HUES48 (cell line): ENCODE measurements around the gene AMIGO2.
"Not testable (repeated sequence)": the region's sequence is repeated elsewhere in the genome, so short reads cannot be mapped to it uniquely, and the experiment has no call there.

ENCODE experiments used
- H3K27ac ChIP-seq: one replicate; pipeline ENCODE4 v1.7.0; 2013; ENCODE audit warnings: low read depth, low read length, inconsistent platforms
- H3K27me3 ChIP-seq: 2 replicates; pipeline ENCODE4 v1.6.1; 2013; ENCODE audit warnings: mild to moderate bottlenecking, low read length; ENCODE audit not compliant: control insufficient read depth, insufficient read depth
- H3K36me3 ChIP-seq: 2 replicates; pipeline ENCODE4 v1.6.1; 2013; ENCODE audit warnings: low read length; ENCODE audit not compliant: control insufficient read depth, insufficient read depth
- H3K4me1 ChIP-seq: 2 replicates; pipeline ENCODE4 v1.6.1; 2013; ENCODE audit warnings: mild to moderate bottlenecking, low read length; ENCODE audit not compliant: control insufficient read depth, insufficient read depth
- H3K4me3 ChIP-seq: 2 replicates; pipeline ENCODE4 v1.5.1; 2013; ENCODE audit warnings: mild to moderate bottlenecking, low read depth, low read length
- H3K9ac ChIP-seq: 2 replicates; pipeline ENCODE4 v1.6.1; 2013; ENCODE audit warnings: mild to moderate bottlenecking, low read depth, low read length, moderate library complexity
- H3K9me3 ChIP-seq: 2 replicates; pipeline ENCODE4 v1.6.1; 2013; ENCODE audit warnings: low read length; ENCODE audit not compliant: control insufficient read depth, insufficient read depth

The AMIGO2 gene

DNA sequence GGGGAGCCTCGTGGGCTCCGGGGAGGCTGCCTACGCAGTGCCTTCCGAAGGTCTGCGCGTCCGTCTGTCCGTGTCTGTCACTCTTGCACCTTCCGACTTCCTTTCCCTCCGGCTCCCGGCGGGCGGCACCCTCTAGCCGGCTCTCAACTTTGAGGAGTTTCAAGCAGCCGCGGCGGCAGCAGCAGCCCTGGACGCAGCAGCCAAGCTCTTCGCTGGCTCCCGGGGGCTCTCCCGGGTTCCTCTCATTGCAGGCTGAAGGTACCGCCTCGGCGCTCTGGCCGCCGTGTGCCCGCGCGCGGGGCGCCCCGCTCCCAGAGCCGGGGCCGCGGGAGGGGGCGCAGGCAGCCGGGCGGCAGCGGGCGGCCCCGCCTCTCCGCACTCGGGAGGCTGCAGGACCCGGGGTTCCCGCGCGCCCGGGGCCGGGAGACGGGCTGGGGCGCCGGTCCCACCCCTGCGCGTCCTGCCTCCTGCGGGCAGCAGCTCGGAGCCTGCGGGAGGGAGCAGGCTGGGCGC, at the start of gene AMIGO2, which contains the start of gene PCED1B:
AMIGO2 (minus strand) TSS at position 492 of the 513 bp plus-strand sequence. CDS start 957 bp downstream, outside the sequence.
PCED1B (plus strand) TSS at position 154 of the 513 bp plus-strand sequence. CDS start 155,443 bp downstream, outside the sequence.
- Histone ChIP-seq H3K4me1 (peaks cover 17% of the 10 kb centered on the region), H3K4me3 (peak within 1 kb of the TSS; percentile 87), H3K9ac (peak within 1 kb of the TSS; percentile 22), H3K27me3 (peaks cover 30% of the 10 kb centered on the region), H3K9me3 (no peaks in the 10 kb centered on the region), H3K36me3 (no peaks in the 10 kb centered on the region), H3K27ac (peak within 1 kb of the TSS; percentile 44)

GRCh38 chr12:47126246-47126645, 46.5 kb upstream of the AMIGO2 start:
- no peak overlapping the region for H3K27ac ChIP-seq

DNA sequence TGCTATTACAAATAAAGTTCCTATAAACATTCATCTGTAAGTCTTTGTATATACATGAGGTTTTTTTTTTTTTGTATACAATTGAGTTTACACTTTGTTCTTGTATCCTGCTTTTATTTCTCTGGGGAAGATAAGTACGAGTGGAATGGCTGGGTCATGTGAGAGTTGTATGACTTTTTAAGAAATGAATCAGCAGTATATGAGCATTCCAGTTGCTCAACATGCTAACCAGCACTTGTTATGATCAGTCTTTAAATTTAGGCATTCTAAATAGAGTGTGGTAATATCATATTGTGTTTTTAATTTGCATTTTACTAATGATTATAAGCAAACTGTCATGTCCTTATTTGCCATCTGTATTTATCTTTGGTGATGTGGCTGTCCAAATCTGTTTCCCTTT, 44.7 kb upstream of the AMIGO2 start:
- Histone ChIP-seq H3K4me3 (no peak overlapping the region), H3K9me3 (no peaks in the 10 kb centered on the region), H3K27me3 (no peaks in the 10 kb centered on the region), H3K4me1 (no peaks in the 10 kb centered on the region), H3K36me3 (no peaks in the 10 kb centered on the region), H3K27ac (no peak overlapping the region), H3K9ac (no peak overlapping the region)

More at GRCh38 chr12:47126246-47126645, 46.5 kb upstream of the AMIGO2 start:
- H3K36me3 ChIP-seq = no peaks in the 10 kb centered on the region
- H3K9me3 ChIP-seq = no peaks in the 10 kb centered on the region
- H3K4me1 ChIP-seq = no peaks in the 10 kb centered on the region
- no peak overlapping the region for H3K4me3 ChIP-seq
- H3K9ac ChIP-seq = no peak overlapping the region
- no peaks in the 10 kb centered on the region for H3K27me3 ChIP-seq

DNA sequence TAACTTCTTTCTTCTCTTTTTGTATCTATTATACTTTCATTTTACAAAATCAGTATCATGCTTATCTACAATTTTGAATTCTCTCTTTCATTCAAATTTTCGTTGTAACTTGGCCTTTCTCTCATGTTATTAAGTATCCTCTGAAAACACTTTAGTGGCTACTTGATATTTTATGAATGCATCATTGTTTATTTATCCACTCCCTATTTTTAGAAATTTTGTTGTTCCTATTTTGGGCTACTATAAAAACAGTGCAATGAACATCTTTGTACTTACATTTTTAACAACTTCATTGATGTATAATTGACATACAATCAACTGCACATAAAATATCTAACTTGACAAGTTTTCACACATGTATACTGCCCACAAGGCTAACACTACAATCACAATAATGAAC, 44.0 kb upstream of the AMIGO2 start:
- H3K27me3 ChIP-seq = no peaks in the 10 kb centered on the region
- no peak overlapping the region for H3K4me3 ChIP-seq
- H3K4me1 ChIP-seq = no peaks in the 10 kb centered on the region
- no peaks in the 10 kb centered on the region for H3K9me3 ChIP-seq
- no peak overlapping the region for H3K9ac ChIP-seq
- no peak overlapping the region for H3K27ac ChIP-seq
- no peaks in the 10 kb centered on the region for H3K36me3 ChIP-seq

DNA sequence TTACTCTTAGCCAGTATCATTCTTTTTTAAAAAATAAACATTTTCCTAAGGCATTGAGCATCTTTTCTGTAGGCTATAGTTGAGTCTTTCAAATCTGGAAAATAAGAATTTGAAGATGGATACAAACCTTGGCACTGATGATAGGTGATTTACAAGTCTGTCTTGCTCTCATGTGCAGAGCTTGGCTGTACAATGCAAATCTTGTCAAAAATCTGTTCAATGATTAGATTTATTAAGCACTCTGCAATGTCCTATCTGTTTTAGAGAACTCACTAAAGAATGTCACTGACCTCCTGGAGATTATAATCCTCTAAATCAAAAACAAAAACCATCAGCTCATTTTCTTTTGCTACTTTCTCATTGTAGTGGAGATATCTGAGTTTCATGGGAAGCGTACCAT, 42.8 kb upstream of the AMIGO2 start:
- no peak overlapping the region for H3K9ac ChIP-seq
- no peaks in the 10 kb centered on the region for H3K4me1 ChIP-seq
- no peaks in the 10 kb centered on the region for H3K36me3 ChIP-seq
- H3K27ac ChIP-seq = no peak overlapping the region
- H3K27me3 ChIP-seq = no peaks in the 10 kb centered on the region
- no peaks in the 10 kb centered on the region for H3K9me3 ChIP-seq
- H3K4me3 ChIP-seq = no peak overlapping the region

DNA sequence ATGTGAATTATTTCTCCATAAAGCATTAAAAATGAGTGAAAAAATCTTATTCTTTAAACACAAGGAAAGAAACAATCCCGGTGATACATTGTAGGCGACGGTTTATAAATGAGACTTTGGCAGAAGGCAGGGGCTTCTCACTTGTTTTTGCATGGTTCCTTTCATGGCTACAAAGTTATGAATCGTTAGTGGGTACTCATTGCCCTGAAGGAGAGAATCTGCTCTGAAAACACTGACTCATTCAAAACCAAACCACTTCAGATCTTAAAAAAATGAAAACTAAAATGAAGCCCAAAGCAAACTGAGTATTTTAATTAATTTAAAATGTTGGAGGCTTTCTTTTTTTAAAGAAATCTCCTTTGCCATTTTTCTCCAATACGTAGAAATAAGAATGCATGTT, 41.4 kb upstream of the AMIGO2 start:
- H3K4me1 ChIP-seq = no peaks in the 10 kb centered on the region
- no peak overlapping the region for H3K4me3 ChIP-seq
- no peaks in the 10 kb centered on the region for H3K36me3 ChIP-seq
- no peak overlapping the region for H3K9ac ChIP-seq
- H3K27me3 ChIP-seq = no peaks in the 10 kb centered on the region
- no peak overlapping the region for H3K27ac ChIP-seq
- H3K9me3 ChIP-seq = no peaks in the 10 kb centered on the region

DNA sequence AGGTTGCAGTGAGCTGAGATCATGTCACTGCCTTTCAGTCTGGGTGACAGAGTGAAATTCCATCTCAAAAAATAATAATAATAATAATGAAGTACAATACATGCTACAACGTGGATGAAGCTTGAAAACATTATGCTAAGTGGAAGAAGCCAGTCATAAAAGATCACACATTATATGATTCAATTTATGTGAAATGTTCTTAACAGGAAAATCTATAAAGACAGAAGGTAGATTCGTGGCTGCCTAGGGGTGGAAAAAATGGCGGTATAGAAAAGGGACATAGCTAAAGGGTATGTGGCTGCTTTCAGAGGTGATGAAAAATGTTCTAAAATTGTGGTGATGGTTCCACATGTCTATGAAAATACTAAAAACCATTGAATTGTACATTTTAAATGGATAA, 41.0 kb upstream of the AMIGO2 start:
- Histone ChIP-seq H3K4me1 (no peaks in the 10 kb centered on the region), H3K36me3 (no peaks in the 10 kb centered on the region), H3K27ac (no peak overlapping the region), H3K9ac (no peak overlapping the region), H3K27me3 (no peaks in the 10 kb centered on the region), H3K4me3 (no peak overlapping the region), H3K9me3 (no peaks in the 10 kb centered on the region)

GRCh38 chr12:47117305-47117704, 37.5 kb upstream of the AMIGO2 start:
- not testable (repeated sequence) for H3K27ac ChIP-seq, H3K9me3 ChIP-seq, H3K9ac ChIP-seq, H3K27me3 ChIP-seq, H3K4me3 ChIP-seq, H3K36me3 ChIP-seq, H3K4me1 ChIP-seq

DNA sequence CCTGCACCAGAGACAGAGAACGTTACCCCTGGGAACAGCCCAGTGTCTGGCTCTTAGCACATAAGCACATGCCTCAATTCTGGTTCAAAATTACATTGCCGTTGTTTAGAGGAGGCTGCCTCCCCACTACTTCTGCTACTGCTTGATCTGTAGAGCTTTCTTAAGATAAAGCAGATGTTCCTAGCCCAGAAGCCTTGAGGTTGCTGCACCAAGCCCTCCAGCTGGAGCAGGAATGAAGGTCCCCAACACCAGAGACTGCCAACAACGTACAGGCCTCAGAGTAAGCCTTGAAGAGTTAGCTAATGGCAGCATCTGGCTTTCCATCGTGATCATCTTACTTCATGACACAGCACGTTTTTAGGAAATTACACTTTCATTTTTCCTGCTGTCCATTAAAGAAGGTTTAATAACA, 34.7 kb upstream of the AMIGO2 start:
- Histone ChIP-seq H3K9ac (no peak overlapping the region), H3K9me3 (no peaks in the 10 kb centered on the region), H3K36me3 (no peaks in the 10 kb centered on the region), H3K4me1 (no peaks in the 10 kb centered on the region), H3K4me3 (no peak overlapping the region), H3K27me3 (no peaks in the 10 kb centered on the region), H3K27ac (no peak overlapping the region)

- Histone ChIP-seq H3K4me1 (no peaks in the 10 kb centered on the region), H3K9me3 (no peaks in the 10 kb centered on the region), H3K36me3 (no peaks in the 10 kb centered on the region), H3K9ac (no peak overlapping the region), H3K27me3 (no peaks in the 10 kb centered on the region), H3K4me3 (no peak overlapping the region), H3K27ac (no peak overlapping the region)
Observed at GRCh38 chr12:47112679-47113078, 32.9 kb upstream of the AMIGO2 start.

GRCh38 chr12:47111854-47112253, 32.1 kb upstream of the AMIGO2 start:
- Histone ChIP-seq H3K4me1 (no peaks in the 10 kb centered on the region), H3K27me3 (no peaks in the 10 kb centered on the region), H3K36me3 (no peaks in the 10 kb centered on the region), H3K9ac (no peak overlapping the region), H3K9me3 (no peaks in the 10 kb centered on the region), H3K4me3 (no peak overlapping the region), H3K27ac (no peak overlapping the region)

GRCh38 chr12:47111392-47111778, 31.6 kb upstream of the AMIGO2 start:
- Histone ChIP-seq H3K9me3 (no peaks in the 10 kb centered on the region), H3K4me1 (no peaks in the 10 kb centered on the region), H3K4me3 (no peak overlapping the region), H3K36me3 (no peaks in the 10 kb centered on the region), H3K9ac (no peak overlapping the region), H3K27ac (no peak overlapping the region), H3K27me3 (no peaks in the 10 kb centered on the region)
